Glomerular endothelial cell (primary cell): ENCODE data around the gene GADD45GIP1. TPM values are rescaled to one million over a fixed set of nuclear protein-coding genes. Genes with fewer than 3 reads are reported as not detected.
"Not testable (repeated sequence)": the region's sequence is repeated elsewhere in the genome, so short reads cannot be mapped to it uniquely, and the experiment has no call there.

Experiments used
- DNase-seq: peaks from one replicate; pipeline ENCODE4 v3.0.0-alpha.2; 2011; ENCODE audit warnings: low read depth, low spot score; ENCODE audit errors: extremely low read depth
- total RNA-seq: library from RNA; depleted of rRNA; stranded (reverse); fragments of >200 nt; gene quantifications from 2 replicates; pipeline ENCODE4 v1.2.3, GENCODE V29; 2015

Gene GADD45GIP1
- total RNA-seq, 1 donor from 2014 or later = 58.2 TPM

DNA sequence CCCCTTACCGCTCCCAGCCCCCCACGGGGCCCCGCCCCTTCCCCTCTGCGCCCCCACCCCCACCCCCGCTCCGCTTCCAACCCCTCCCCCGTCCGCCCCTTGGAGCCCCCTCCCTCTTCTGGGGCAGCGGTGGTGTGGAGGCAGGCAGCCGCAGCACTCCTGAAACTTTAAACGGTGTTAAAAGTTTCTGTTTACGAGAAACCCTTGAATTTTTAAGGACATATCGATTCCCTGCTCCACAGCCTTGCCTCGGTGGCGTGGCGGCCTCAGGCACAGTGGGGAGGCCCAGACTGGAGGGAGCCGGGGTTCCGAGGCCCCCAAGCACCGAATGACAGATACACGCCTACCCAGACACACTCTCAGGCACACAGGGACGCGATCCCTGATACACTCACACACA lies 33.4 kb upstream of the GADD45GIP1 start:
- DNase-seq = no peak

DNA sequence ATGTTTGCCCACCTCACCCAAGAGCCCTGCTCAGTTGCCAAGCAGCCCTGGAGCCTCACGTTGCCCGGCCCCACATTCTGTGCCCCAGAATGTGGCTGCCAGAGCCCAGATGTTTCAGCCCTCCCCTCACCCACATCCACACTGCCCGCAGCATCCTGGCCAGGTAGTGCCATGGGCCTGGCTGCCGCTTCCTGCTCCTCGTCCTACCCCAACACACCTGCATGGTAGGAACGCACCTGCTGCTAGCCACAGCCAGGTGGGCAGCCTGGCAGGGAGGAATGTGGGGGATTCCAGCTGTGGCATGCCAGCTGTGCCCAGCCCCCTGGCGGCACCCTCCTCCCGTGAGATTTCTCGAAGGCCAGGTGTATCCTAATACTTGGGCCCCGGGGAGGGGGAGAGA lies 30.8 kb upstream of the GADD45GIP1 start:
- no peak for DNase-seq

DNA sequence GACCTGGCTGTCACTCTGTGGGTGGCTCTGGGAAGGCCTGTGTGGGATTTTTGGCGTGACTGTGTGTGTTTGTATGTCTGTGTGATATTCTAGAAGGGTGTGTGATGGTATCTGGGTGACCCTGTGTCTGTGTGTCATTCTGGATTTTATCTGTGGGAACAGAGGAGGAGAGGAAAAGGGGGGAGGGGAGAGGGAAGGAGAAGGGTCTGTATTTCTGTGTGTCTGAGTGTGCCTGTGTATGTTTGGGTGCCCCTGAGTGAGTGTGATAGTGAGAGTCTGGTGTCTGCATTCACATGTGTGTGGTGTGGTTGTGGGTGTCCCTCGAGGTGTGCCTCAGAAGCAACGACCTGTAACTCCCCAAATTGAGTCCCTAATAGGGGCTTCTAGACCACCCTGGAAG lies 30.2 kb upstream of the GADD45GIP1 start:
- DNase-seq = no peak

DNA sequence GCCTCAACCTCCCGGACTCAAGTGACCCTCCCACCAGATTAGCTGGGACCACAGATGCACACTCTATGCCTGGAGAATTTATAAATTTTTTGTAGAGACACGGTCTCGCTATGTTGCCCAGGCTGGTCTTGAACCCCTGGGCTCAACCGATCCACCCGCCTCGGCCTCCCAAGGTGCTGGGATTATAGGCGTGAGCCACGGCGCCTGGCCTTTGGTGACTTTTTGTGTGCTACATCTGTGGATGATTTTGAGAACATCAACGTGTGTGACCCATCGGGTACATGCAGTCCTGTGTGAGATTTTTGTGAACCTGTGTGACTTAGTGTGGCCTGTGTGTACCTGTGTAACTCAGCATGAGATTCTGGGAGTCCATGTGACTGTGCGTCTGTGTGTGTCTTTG lies 29.7 kb upstream of the GADD45GIP1 start:
- DNase-seq = no peak

DNA sequence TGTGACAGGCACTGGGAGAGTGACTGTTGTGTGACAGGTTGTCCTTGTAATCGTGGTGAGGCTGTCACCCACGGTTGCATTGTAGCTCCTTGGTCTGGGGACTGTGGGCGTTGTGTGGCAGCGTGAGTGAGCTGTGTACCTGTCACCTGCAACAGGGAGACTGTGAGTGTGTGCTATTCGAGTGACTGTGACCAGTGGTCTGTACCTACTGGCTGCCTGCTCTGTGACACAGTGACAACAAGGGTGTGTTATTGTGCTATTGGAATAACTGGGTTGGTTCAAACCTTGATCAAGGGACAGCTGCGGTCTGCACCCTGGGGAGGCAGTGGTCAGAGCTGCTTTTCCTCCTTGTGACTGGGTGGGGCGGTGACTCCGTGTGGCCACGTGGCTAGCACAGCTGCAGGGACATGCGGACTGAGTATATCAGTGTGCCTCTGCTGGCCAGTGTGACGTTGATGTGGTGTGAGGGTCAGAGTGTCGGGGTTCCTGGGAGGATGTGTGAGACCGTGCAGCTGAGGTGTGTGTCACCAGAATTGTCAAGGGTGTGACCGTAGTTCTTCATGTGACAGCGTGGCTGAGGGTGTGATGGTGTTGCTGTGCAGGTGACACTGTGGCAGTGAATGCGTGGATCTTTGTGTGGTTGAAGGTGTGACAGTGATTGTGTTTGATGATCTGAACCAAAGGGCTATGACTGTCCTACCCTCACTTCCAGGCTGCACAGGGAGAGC lies 28.2 kb upstream of the GADD45GIP1 start:
- DNase-seq = no peak

DNA sequence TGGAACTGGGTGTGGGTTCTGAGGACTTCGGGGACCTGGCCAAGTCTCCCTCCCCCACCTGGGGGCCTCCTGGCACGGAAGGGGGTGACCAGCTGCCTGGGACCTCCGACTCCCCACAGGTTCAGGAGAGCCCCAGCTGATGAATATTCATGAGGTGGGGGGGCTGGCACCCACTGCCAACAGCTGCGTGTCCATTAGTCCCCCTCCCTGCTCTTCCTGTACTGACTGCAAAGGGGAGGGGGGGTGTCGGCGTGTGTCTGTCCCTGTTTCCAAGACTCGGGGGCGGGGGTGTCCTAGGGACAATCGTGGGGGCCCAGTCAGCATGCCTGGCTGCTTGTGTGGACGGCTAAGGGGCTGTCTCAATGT lies 27.6 kb upstream of the GADD45GIP1 start:
- no peak for DNase-seq

DNA sequence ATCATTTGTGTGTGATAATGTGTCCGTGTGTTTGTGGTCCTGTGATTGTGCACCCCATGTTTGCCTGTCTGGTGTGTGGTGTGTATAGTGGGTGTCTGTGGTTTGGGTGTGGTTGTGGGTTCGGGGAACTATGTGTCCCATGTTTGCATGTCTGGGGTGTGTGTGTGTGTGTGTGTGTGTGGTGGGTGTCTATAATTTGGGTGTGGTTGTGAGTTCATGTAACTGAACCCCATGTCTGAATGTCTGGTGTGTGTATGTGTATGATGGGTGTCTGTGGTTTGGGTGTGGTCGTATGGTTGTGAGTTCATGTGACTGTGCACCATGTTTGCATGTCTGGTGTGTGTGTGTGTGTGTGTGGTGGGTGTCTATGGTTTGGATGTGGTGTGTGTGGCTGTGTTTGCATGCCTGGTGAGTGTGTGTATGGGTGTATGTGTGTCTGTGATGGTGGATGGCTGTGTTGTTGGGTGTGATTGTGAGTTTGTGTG lies 27.2 kb upstream of the GADD45GIP1 start:
- no peak for DNase-seq

DNA sequence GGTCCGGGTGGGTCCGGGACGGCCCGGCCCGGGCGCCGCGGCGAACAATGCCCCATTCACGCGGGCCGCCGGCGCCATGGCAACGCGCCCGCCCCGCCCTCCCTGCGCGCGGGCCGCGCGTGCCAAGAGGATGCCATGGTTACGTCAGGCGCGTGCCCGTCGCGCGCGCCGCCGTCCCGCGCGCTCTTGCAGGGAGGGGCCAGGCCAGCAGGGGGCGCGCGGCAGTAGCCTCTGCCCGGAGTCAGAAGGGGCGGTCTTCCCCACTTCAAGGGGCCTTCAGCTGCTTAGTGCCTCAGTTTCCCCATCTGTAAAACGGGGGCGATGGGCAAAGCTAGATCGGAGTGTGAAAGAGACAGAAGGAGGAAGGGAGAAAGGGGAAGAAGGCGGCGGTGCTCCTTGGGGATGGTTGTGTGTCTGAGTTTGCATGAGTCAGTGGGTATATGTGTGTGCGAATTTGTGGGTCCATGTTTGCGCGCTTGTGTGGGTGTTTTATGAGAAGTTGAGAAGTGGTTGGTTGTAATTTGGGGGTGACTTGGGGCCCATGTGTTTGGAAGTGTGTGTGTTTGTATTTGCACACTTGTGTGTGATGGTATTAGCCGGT lies 26.6 kb upstream of the GADD45GIP1 start:
- no peak for DNase-seq

DNA sequence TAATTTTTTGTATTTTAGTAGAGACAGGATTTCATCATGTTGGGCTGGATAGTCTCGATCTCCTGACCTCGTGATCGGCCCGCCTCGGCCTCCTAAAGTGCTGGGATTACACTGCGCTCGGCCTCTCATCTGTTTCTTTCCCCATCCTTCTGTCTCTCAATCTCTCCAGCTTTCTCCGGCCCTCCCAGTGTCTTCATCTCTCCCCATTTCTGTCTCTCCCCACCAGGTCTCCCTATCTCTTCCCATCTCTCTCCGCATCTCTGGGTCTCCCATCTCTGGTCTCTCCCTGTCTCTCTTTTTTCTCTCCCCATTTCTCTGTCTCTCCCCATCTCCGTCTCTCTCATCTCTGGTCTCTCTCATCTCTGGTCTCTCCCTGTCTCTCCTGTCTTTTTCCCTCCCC lies 26.1 kb upstream of the GADD45GIP1 start:
- DNase-seq = no peak

DNA sequence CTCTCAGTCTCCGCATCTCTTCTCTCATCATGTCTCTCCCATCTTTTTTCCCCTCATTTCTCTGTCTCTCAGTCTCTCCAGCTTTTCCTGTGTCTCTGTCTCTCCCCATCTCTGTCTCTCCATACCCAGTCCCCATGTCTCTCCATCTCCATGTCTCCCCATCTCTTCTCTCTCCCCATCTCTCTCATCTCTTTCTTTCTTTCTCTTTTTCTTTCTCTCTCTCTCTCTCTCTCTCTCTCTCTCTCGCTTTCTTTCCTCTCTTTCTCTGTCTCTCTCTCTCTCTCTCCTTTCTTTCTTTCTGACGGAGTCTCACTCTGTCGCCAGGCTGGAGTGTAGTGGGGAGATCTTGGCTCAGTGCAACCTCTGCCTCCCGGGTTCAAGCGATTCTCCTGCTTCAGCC lies 25.6 kb upstream of the GADD45GIP1 start:
- no peak for DNase-seq

DNA sequence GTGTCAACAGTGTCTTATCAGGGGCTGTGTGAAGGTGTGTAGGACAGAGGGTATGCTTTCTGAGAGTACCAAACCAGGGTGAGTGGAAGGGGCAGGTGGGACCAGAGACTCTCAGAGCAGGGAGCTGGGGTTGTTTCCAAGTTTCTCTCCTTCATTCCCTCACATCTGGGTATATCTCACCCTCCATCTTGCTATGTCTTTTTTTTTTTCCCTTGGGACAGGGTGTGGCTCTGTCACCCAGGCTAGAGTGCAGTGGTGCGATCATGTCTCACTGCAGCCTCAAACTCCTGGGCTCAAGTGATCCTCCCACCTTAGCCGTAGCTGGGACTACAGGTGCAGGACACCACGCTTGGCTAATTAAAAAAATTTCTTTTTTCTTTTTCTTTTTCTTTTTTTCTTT lies 23.0 kb upstream of the GADD45GIP1 start:
- DNase-seq = no peak

DNA sequence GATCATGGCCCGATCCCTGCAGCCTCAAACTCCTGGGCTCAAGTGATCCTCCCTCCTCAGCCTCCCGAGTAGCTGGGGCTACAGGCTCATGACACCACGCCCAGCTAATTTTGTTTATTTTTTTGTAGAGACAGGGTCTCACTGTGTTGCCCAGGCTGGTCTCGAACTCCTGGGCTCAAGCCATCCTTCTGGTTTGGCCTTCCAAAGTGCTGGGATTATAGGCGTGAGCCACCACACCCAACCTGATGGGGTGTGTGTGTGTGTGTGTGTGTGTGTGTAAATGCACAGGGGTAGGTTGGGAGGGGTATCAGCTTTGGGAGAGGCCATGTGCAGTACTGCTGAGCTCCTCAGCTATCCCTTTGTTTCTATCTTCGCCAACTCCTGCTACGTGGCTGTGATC lies 19.1 kb upstream of the GADD45GIP1 start:
- not testable (repeated sequence) for DNase-seq

DNA sequence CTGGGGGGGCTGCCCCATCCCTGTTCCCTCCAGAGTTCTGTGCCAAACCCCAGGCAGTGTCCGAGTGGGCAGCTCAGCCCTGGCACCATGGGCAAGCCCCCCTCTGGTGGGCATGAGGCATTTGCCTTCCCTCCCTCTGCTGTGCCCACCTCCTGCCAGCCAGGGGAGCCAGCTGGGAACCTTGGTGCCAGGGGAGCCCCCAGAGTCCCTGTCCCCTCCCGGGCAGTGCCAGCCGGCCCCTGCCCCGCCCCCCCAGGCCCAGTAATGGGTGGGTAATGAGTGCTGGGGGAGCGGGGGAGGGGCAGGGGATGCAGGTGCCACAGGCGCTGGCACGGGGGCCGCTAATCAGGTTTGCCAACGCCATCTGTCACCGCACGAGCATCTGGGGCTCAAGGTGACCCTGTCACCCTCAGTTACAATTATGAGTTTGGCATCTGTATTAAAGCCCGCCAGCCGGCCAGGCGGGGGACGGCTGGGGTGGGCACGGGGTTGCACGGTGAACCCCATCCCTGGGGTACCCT lies 18.3 kb upstream of the GADD45GIP1 start:
- DNase-seq = no peak

DNA sequence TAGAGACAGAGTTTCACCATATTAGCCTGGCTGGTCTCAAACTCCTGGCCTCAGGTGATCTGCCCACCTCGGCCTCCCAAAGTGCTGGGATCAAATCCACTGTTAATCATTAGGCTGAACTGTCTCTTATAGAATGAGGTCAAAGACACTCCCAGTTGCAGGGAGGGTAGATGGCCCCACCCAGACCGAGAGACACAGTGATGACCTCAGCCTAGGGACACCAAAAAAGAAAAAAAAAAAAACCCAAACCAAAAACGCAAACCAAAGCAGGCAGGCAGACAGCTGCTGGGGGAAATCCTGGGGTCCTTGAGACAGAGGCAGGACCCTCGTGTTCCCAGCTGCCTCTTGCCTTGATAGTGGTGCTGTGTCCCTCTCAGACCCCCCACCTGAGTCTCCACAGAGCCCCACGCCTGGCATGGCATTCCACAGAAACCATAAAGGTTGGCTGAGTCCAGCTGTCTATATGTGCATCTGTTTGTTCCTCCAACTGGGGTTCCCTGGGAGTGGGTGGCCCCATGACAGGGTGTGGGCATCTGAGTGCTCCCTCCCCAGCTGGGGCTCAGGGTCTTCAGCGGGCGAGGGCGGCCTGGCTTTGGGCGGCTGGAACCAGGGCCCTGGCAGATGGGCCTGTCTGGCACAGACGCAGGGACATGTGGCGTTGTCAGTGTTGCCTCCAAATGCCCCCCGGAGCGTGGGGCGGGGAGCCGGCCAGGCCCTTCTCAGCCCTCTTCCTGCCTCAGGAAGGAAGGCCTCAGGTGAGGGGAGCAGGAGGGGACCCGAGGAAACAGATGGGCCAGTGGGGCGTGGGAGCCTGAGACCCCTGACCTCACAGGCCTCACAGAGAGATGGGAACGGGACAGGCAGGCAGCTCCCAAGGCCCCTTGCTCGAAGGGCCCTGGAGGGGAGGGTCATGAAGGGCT lies 17.5 kb upstream of the GADD45GIP1 start:
- DNase-seq = no peak

DNA sequence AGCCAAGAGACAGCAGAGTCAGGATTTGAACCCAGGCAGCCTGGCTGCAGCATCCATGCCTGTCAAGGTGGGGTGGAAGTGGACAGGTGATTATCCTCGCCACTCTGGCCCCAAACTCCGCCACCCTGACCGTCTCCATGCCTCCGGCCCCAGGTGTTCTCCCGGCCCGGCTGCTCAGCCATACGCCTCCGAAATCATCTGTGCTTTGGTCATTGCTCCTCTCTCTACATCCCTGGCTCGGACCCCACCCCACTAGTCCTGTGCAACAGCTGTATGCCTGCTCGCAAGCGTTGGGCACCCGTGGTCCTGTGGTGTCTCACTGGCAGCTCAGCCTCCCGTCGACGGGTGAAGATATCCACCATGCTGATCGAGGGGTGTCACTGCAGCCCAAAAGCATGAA lies 16.2 kb upstream of the GADD45GIP1 start:
- DNase-seq = no peak

DNA sequence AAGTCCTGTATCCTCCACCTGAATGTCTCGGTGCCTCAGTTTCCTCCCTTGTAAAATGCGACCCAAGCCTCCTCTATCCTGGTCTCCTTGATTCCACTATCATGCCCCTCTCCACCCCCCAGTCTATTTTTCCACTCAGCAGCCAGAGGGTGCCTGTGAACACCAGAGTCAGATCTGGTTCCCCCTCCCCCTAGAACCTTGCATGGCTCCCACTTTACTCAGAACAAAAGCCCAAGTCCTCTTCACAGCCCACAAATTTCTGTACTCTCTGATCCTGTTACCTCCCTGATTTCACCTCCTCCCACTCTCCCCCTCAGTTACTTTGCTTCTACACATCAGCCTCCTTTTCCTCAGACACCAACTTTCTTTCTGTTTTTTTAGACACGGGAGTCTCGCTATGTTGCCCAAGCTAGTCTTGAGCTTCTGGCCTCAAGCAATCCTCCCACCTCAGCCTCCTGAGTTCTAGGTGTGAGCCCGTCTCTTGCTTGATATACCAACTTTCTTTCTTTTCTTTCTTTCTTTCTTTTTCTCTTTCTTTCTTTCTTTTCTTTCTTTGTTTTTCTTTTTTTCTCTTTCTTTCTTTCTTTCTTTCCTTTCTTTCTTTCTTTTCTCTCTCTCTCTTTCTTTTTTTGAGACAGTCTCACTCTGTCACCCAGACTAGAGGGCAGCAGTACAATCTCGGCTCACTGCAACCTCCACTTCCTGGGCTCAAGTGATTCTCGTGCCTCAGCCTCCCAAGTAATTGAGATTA lies 13.2 kb upstream of the GADD45GIP1 start:
- DNase-seq = no peak

DNA sequence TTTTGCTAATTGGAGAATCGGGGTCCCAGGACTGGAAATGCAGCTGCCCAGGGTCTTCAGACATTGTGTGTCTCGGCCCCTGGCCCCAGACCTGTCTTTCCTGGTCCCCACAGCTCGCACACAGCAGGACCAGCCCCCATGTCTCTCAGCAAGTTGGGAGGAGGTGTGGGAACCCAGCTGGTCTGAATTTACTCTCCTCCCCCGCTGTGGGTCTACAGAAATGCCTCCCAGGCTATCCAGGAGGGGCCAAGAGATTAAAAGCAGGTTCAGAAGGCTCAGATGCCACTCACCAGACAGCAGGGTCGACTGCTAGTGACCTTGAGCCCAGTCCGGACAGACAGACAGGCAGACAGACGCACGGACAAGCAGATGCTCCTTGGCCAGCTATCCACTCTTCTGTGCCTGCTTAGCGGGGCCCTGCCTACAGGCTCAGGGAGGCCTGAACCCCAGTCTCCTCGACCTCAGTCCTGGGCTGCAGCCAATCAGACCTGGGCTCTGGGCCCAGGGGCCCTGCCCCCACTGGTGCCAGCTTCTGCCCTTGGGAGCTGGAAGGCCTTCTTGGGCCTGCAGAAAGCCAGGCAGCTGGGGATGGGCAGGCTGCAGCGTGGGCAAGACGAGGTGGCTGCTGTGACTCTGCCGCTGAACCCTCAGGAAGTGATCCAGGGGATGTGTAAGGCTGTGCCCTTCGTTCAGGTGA lies 12.4 kb upstream of the GADD45GIP1 start, which contains the start of gene DAND5:
Gene DAND5, plus strand, starts transcription at position 285 of the 697 bp plus-strand sequence. Its CDS starts 85 bp downstream, at position 370.
- DNase-seq = no peak

DNA sequence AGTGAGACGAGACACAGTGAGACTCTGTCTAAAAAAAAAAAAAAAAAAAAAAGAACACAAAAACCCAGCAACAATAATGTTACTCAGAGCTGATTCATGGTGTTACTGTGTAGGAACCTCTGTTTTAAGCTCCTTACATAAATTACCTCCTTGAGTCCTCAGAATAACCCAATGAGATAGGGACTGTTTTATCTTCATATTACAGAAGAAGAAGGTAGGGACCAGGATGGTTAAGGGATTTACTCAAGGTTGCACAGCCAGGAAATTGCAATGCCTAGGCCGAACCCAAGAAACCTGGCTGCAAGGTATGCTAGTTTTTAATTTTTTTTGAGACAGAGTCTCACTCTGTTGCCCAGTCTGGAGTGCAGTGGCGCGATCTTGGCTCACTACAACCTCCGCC lies 10.9 kb upstream of the GADD45GIP1 start:
- DNase-seq = no peak

DNA sequence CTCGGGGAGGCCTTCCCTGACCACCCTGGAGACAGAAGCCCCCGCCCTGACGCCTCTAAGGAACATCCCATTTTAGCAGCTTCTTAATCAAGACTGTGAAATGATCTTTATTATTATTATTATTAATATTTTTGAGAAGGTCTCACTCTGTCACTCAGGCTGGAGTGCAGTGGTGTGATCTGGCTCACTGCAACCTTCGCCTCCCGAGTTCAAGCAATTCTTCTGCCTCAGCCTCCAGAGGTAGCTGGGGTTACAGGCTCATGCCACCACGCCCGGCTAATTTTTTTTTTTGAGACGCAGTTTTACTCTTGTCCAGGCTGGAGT lies 8.8 kb upstream of the GADD45GIP1 start:
- no peak for DNase-seq
